ENCODE measurements around the gene CARD10.

The CARD10 gene, protein sequence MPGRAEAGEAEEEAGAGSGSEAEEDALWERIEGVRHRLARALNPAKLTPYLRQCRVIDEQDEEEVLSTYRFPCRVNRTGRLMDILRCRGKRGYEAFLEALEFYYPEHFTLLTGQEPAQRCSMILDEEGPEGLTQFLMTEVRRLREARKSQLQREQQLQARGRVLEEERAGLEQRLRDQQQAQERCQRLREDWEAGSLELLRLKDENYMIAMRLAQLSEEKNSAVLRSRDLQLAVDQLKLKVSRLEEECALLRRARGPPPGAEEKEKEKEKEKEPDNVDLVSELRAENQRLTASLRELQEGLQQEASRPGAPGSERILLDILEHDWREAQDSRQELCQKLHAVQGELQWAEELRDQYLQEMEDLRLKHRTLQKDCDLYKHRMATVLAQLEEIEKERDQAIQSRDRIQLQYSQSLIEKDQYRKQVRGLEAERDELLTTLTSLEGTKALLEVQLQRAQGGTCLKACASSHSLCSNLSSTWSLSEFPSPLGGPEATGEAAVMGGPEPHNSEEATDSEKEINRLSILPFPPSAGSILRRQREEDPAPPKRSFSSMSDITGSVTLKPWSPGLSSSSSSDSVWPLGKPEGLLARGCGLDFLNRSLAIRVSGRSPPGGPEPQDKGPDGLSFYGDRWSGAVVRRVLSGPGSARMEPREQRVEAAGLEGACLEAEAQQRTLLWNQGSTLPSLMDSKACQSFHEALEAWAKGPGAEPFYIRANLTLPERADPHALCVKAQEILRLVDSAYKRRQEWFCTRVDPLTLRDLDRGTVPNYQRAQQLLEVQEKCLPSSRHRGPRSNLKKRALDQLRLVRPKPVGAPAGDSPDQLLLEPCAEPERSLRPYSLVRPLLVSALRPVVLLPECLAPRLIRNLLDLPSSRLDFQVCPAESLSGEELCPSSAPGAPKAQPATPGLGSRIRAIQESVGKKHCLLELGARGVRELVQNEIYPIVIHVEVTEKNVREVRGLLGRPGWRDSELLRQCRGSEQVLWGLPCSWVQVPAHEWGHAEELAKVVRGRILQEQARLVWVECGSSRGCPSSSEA

DNA sequence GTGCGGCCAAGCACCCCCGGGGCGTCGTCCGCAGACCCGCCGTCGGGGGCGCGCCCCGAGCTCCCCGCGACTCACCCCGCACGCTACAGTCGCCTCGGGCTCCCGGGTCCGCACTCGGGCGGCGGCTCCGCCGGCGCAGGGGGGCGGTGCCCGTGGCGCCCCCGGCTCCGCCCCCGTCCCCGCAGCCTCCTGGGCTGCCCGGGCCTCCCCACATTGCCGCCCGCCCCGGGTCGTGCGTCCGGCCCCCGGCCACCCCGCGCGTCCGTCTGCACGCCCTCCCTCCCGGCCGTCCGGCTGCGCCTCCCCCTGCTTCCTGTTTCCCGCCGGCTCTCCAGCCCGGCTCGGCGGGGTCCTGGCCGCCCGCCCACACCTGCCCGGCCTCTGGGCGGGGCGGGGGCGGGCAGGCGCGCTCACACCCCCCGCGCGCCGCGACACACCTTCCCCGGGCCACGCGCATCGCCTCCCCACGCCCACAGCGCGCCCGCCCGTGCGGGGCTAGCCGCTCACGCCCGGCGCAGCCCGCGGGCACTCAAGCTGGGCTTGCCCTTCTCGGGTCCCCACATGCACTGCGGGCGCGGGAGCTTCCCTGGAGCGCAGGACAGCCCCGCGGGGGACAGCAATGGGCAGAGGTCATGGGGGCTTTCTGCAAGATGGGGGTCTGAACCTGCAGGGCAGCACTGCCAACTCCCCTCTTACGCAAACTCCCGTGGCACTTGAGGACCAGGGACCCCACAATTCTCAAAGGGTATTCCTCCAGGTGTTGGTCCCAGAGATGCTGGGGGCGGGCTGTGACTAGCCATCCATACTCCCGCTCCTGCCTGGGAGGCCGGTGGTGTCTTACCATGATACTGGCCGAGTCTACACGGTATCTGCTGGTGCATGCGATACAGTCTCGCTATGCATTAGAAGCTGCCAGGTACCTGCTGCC, at the start of gene CARD10:
CARD10 (minus strand) TSS at position 148 of the 928 bp plus-strand sequence. CDS start 215 bp downstream, outside the sequence.
- DNase-seq = no peak

DNA sequence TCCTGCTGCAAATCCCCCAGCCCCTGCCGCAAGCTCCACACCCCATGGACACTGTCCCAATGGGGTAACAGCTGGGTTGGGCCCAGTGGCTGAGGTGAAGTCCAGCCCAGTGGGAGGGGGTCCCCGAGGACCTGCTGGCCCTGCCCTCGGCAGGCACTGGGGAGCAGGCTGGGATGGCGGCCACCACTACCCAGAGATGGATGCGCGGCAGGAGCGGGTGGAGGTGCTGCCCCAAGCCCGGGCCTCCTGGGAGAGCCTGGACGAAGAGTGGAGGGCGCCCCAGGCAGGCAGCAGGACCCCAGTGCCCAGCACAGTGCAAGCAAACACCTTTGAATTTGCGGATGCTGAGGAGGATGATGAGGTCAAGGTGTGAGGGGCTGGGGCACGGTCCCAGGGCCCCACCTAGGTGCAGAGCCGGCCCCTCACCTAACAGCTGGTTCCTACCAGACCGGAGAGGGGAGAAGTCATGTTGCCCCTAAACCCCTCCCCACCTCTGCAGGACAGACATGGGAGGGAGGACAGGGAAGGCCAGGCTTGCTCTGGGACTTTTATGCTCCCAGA, 49.3 kb upstream of the CARD10 start:
- DNase-seq = no peak

DNA sequence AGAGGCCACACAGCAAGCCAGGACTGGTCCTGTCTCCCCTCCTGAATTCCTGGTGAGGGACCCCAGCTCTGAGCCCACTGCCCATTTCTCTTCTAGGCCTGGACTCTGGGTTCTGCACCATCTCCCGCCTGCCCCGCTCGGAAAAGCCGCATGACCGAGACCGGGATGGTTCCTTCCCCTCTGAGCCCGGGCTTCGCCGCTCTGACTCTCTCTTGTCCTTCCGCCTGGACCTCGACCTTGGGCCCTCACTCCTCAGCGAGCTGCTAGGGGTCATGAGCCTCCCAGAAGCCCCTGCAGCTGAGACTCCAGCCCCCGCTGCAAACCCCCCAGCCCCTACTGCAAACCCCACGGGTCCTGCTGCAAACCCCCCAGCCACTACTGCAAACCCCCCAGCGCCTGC, 48.8 kb upstream of the CARD10 start:
- no peak for DNase-seq

DNA sequence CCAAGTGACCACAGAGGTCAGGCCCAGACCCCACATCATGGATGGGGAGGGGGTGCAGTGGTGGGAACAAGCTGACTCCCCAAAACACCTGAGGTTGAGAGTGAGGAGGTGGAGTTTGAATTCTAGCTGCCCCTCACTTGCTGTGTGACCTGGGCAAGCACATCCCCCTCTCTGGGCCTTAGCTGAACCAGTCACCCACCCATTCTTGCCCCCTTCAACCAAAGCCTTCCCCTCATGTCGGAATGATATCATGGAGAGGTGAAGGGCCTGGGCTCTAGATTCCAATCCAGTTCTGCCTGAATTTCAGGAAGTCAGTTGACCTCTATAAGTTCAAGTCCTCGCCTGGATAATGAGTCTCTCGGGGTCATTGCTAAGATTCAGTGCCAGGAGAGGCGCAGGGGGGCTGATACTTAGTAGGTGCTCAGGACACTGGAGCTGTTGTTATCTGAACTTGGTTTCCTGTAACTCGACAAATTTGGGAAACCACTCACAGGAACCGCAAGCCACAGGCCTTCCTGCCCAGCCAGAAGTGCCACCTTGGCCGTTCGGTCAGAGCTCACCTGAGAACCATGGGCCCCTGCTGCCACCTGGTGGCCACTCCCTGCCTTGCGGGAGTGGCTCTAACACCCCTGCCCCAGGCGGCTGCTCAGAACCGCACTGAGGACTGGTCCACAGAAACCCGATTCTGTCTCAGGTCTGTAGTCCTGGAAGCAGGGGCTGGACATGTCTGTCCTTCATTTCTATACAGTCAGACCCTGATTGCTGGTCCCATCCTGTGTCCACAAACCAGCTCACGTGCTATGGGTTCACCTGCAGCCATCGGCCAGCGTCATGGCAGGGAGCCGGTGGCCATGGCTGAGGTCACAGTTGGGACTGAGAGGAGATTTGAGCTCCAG, 47.9 kb upstream of the CARD10 start:
- no peak for DNase-seq

DNA sequence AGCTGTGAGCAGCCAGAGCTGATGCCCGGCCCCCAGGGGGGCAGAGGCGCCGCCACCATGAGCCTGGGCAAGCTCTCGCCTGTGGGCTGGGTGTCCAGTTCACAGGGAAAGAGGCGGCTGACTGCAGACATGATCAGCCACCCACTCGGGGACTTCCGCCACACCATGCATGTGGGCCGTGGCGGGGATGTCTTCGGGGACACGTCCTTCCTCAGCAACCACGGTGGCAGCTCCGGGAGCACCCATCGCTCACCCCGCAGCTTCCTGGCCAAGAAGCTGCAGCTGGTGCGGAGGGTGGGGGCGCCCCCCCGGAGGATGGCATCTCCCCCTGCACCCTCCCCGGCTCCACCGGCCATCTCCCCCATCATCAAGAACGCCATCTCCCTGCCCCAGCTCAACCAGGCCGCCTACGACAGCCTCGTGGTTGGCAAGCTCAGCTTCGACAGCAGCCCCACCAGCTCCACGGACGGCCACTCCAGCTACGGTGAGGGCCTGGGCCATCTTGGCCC, 47.2 kb upstream of the CARD10 start:
- DNase-seq = no peak

DNA sequence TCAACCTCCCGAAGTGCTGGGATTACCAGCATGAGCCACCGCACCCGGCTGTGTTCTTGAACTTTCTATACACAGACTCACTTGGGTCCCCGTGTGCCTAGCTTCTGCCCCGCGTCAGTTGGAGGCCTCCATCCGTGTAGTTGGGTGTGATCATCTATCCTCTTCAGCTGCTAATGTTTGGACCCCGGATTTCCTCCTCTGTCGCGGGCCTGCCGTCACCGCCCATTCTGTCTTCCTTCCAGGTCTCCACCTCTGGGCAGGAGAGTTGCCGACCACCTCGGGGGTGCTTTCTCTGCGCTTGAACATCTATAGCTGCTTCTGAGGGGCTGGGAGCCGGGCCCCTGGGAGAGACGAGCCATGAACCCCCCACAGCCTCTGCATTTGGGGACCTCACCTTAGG, 46.6 kb upstream of the CARD10 start:
- DNase-seq = no peak

DNA sequence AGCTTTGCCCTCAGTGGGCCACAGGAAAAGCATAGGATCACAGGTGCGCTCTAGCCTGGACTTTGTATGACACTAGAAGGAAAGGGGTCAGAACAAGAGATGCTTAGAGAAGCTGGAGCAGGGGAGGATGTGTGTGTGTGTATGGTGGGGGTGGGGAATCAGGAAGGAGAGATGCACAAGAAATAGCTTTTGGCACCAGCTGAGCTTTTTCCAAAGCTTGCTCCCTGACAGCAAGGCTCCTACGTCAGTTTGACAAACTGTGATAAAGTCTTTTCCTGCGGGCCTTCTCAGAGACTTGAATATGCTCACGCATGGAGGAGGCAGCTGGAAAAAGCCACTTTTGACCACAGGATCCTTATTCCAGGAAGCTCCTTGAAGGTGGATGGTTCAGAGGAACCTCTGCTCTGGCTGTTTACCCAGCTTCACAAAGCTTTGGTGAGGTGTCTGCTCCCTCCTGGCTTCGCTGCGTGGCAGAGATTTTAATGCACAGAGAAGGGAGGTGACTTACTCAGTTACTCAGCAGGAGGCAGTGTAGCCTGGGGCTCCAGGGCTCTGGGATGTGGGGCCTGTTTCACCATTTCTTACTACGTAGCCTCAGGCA, 45.0 kb upstream of the CARD10 start:
- DNase-seq = no peak

DNA sequence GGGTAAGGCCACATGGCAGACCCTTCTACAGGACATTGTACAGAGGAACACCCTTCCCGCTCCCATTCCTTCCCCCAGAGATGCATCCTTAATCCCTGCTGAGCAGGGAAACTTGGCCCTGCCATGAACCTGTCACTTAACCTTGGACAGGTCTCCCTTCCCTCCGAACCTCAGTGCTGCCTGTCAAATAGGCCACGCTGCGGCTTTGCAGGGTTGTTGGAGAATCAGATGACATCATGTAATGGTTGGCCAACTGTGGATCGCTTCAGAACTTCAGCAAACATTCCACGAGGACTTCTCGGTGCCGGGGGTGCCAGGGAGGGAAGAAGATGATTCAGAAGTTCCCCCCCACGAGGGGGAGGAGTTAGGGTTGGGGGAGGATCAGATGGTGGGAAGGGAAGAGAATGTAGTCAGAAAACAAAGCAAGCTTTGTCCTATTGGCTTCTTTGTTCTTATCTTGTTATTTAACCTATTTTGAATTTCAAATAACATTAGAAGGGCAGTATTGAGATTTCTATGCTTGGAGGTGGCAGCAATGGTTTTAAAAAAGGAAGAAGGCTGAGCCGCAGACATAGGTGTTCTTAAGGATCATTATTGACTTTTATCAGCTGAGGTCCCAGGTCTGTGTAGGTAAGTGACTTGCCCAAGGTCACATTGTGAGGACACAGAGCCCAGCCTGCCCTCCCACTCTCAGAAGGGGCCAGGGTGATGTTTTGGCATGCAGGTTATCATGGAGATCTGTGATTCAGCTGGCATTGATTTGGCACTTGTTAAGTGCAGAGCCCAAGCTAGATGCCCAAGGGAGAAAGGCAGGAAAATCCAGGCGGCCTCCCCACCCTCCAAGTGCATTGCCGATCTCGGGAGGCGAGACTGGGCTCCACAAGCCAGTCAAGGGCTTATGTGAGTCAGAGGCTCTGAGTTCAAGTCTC, 44.2 kb upstream of the CARD10 start:
- no peak for DNase-seq

DNA sequence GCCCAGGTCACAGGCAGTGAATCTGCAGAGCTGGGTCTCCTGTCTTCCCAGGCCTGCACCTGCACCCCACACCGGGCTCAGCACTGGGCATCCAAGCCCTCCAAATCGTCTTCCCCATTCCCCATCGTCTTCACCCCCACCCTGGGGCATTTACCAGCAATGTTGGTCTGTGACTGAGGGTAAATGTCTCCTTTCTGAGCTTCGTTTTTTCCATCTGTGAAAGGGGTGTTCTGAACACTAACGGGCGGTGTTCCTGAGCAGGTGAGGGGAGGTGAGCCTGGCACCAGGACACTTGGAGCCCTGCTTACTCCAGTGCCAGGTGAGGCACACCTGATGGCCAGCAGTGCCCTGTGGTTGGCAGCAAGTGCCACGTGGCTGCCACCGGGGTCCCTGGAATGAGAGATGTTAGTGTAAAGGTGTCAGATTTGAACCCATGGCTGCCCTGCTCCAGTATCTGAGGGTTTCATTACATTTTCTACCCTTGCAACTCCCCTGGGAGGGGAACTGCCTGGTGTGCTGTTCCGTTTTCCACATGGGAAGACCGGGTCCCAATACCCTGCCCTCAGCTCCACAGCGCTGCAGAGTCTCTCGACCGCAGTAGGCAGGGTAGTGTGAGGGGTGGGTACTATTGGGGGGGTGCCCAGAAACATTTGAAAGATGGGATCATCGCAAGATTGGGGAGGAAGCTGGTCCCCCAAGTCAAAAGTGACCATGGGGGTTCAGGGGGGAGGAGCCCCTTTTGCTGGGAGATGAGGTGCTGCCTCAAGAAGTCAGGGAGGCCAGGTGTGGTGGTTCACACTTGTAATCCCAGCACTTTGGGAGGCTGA, 43.0 kb upstream of the CARD10 start:
- no peak for DNase-seq

DNA sequence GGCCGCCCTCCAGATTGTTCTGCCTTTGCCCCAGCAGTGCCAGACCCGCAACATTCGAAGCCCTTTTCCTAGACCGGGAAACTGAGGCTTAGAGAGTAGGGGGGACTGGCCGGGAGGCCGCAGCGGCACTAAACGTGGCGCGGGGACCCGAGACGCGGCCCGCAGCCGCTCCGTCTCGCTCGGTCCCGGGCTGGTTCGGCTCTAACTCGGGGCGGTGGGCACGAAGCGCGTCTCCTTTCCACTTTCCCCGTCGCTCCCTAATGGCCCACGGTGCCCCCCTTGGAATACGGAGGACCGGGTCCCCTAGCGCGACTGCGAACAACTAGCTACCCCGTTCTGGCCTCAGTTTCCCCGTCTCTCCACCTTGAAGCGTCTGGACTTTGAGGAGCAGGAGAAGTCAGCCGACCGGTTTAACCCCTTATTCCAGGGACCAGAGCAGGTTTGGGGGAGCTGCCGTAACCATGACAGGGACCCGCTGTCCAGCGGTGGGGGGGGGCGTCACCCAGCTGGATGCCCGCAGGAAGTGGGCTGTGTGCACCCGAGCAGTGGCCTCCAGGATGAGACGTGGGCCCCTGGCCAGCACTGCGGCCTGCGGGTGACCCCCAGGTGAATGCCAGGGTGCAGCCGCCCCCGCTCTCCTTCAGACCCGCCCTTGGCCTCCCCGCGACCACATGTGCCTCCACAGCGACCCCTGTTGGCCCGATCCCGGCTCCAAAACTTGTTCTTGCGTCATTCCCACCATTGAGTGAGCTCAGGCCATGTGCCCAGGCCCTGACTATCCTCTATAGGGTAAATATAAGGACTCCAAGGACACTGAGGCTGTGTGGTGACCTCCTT, 42.2 kb upstream of the CARD10 start:
- DNase-seq = no peak

DNA sequence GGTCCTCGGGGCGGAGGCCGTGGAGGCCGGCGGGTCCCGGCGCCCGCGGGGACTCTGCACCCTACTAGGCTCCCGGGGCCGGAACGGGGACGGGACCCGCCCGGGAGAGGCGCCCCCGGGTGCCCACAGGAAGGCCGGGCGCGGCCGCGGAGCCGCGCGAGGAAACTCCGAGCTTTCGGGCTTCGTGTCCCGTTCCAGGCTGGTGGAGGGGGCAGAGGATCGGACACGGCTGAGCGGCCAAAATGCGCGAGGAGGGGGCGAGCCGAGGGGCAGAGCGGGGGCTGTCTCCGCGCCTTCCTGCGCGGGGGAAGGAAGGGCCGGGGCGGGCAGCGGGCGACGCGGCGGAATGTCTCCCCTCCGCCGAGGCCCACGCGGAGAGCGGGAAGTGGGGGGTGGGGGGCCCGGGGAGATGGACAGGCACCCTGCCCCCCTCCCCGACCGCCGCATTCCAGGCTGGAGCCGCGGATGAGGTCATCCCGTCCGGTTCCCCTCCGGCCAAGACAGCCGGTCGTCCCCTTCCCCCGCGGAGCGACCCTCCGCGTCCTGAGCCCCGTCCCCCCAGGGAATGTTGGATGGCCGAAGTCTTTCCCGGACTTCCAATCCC, 41.5 kb upstream of the CARD10 start:
- DNase-seq = no peak

DNA sequence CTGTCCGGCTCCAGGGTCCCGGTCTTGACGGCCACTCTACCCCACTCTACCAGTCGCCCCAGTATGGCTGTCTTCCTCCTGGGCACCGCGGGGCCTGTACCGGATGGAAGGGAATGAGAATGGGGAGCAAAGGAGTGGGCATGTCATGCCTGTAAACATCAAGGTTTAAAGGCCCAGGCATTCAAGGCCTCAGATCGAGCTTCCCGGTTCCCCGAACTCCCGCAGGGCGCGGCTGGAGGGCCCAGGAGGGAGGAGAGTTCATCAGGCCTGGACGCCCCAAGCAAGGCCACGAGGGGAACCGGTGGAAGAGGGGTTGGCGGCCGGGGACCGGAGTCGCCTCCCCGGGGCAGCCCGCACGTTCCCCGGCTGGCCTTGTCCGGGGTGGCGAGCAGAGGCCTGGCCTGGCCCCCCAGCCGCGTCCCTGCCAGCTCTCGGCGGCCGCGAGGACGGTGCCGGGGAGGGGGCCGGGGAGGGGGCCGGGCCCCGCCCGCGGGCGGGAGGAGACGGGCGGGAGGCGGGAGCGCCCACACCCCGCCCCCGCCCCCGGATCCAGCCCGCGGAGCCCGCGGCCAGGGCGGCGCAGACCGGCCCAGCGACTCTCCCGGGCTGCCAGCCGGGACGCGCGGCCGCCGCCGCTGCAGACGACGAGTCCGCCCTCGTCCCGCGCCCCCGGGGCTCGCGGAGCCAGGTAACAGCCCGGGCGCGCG, 40.8 kb upstream of the CARD10 start, which contains the start of gene CDC42EP1:
CDC42EP1 (plus strand) TSS at position 580 of the 707 bp plus-strand sequence. CDS start 5,870 bp downstream, outside the sequence.
- DNase-seq = no peak

DNA sequence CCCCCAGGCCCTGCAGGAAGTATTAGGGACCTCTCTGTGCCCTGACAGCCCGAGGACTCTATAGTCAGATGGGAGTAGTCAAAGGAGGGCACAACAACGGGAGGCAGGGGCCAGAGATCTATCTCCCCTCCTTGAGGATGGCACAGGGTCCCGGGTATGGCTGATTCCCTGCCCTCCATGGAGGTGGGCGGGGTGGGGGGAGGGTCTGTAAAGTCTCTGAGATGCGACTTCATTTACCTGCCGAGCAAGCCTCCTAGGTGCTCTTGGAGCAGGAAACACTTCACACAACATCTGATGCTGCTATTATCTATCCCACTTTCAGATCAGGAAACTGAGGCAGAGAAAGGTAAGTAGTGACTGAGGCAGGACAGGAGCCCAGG, 40.3 kb upstream of the CARD10 start:
- DNase-seq = no peak

DNA sequence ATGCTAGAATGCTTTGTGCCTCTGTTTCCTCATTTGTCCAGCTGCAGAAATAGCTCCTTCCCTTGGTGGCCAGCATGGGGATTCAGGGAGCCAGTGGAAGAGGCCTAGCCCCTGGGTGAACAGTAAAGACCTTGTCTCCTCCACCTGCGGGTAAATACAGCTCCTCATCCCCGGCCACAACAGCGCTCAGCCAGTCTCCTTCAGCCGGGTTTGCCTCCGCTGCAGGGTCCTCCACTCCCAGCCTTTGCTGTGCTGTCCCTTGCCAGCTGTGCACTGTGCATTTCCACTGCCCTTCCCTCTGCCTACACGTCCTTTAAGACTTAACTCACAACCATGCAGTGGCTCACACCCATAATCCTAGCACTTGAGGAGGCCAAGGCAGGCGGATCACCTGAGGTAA, 39.6 kb upstream of the CARD10 start:
- no peak for DNase-seq

DNA sequence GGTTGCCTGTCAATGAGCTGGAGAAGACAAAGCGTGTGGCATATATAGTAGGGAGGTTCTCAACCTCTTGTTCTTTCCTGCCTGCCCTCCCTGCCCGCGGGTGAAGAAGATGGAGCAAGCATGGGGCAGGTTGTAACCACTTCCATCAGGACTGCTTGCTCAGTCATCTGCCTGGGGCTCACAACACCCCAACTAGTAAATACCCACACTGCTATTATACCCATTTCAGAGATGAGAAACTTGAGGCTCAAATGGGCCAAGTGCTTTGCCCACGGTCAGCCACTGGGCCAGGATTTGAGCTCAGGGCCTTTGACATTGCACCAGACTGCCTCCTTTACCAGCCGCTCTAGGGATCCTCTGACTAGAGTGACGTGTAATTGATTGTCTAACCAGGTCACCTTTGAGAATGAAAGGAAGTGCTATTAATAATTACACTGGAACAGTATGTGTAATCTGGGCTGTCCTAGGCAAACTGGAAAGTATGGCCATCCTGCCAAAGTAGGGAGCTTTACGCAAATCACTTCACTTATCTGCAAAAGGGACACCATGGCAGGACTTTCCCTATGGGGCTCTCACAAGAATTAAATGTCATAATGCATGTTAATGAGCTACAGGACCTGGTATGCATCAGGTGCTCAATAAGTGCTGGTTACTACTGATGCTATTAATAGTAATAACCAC, 38.2 kb upstream of the CARD10 start:
- no peak for DNase-seq

DNA sequence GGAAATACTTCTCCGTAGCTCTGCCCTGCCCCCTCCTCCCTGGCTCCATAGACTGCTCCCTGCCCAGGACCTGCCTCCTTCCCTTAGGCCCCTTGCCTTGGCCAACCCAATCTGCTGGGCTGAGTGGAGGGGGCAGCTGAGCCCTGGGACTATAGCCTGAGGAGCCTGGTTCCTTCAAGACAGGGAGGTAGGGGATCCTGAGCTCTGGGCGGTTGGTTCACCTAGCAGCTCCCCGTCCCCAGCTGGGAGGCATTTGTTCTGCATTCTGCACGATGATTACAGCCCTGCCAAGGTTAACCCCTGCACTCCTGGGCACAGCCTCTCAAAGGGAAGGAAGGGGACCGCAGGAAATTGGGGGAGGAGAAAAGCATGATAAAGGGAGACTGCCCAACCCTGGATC, 37.5 kb upstream of the CARD10 start:
- no peak for DNase-seq

Data from NCI-H2081 treated with DMSO at 0.1 percent for 48 hours (cell line).